H9 (cell line): ENCODE data around the gene ITPKB. TPM values are rescaled to one million over a fixed set of nuclear protein-coding genes. Genes with fewer than 3 reads are reported as not detected.

Experiments
- DNase-seq: peaks from one replicate; pipeline ENCODE4 v3.0.0-alpha.2; 2017
- H2AFZ ChIP-seq: one replicate; pipeline ENCODE4 v1.6.1; 2013; ENCODE audit warnings: mild to moderate bottlenecking, low read length, control low read depth, moderate library complexity
- H2AK5ac ChIP-seq: 2 replicates; pipeline ENCODE4 v1.6.1; 2013; ENCODE audit warnings: low read length, control low read depth, mixed read lengths; ENCODE audit not compliant: insufficient read length
- H2BK120ac ChIP-seq: one replicate; pipeline ENCODE4 v1.6.1; 2013; ENCODE audit warnings: low read depth, mild to moderate bottlenecking, low read length, control low read depth, inconsistent platforms; ENCODE audit not compliant: poor library complexity, severe bottlenecking
- H2BK12ac ChIP-seq: 2 replicates; pipeline ENCODE4 v1.6.1; 2013; ENCODE audit warnings: low read length, control low read depth, mixed read lengths, low read depth; ENCODE audit not compliant: insufficient read length
- H2BK15ac ChIP-seq: 2 replicates; pipeline ENCODE4 v1.6.1; 2013; ENCODE audit warnings: low read depth, low read length, control low read depth
- H2BK20ac ChIP-seq: one replicate; pipeline ENCODE4 v1.6.1; 2013; ENCODE audit warnings: low read depth, mild to moderate bottlenecking, low read length, control low read depth, inconsistent platforms; ENCODE audit not compliant: poor library complexity, severe bottlenecking
- H2BK5ac ChIP-seq: 2 replicates; pipeline ENCODE4 v1.6.1; 2013; ENCODE audit warnings: low read length, control low read depth, mixed read lengths; ENCODE audit not compliant: insufficient read length
- H3K14ac ChIP-seq: 2 replicates; pipeline ENCODE4 v1.6.1; 2013; ENCODE audit warnings: low read length, control low read depth; ENCODE audit not compliant: insufficient read depth
- H3K18ac ChIP-seq: 2 replicates; pipeline ENCODE4 v1.6.1; 2013; ENCODE audit warnings: low read depth, mild to moderate bottlenecking, mixed read lengths, low read length, control low read depth; ENCODE audit not compliant: insufficient read length
- H3K23ac ChIP-seq: 2 replicates; pipeline ENCODE4 v1.6.1; 2013; ENCODE audit warnings: low read length, control low read depth, mixed read lengths, low read depth; ENCODE audit not compliant: insufficient read length
- H3K23me2 ChIP-seq: 2 replicates; pipeline ENCODE4 v1.6.1; 2013; ENCODE audit warnings: low read depth, mild to moderate bottlenecking, mixed read lengths, low read length, control low read depth; ENCODE audit not compliant: insufficient read length, poor library complexity, severe bottlenecking
- H3K27ac ChIP-seq: 2 replicates; pipeline ENCODE4 v1.5.1; 2013; ENCODE audit warnings: low read length, control low read depth, mixed read lengths, low read depth; ENCODE audit not compliant: insufficient read length
- H3K27me3 ChIP-seq: 2 replicates; pipeline ENCODE4 v1.6.1; 2013; ENCODE audit warnings: low read length, control low read depth, inconsistent platforms; ENCODE audit not compliant: insufficient read depth
- H3K4ac ChIP-seq: 2 replicates; pipeline ENCODE4 v1.6.1; 2013; ENCODE audit warnings: low read depth, mild to moderate bottlenecking, control low read depth, inconsistent platforms, low read length, moderate library complexity
- H3K4me1 ChIP-seq: 2 replicates; pipeline ENCODE4 v1.6.1; 2013; ENCODE audit warnings: low read length, control low read depth, inconsistent platforms; ENCODE audit not compliant: insufficient read depth
- H3K4me2 ChIP-seq: 2 replicates; pipeline ENCODE4 v1.6.1; 2013; ENCODE audit warnings: low read length, control low read depth, mixed read lengths; ENCODE audit not compliant: insufficient read length, insufficient read depth
- H3K56ac ChIP-seq: 2 replicates; pipeline ENCODE4 v1.6.1; 2013; ENCODE audit warnings: low read depth, mild to moderate bottlenecking, mixed read lengths, low read length, control low read depth; ENCODE audit not compliant: insufficient read length
- H3K79me1 ChIP-seq: 2 replicates; pipeline ENCODE4 v1.6.1; 2013; ENCODE audit warnings: low read depth, mild to moderate bottlenecking, moderate library complexity, low read length, control low read depth, inconsistent platforms; ENCODE audit not compliant: insufficient read depth, poor library complexity, severe bottlenecking
- H3K79me2 ChIP-seq: 2 replicates; pipeline ENCODE4 v1.6.1; 2013; ENCODE audit warnings: low read length, control low read depth, inconsistent platforms; ENCODE audit not compliant: insufficient read depth
- H3K9ac ChIP-seq: 2 replicates; pipeline ENCODE4 v1.6.1; 2013; ENCODE audit warnings: low read length, control low read depth, mixed read lengths; ENCODE audit not compliant: insufficient read length; ENCODE audit errors: extremely low read depth
- H3K9me3 ChIP-seq: one replicate; pipeline ENCODE4 v1.6.1; 2013; ENCODE audit warnings: low read depth, low read length, inconsistent platforms; ENCODE audit not compliant: control insufficient read depth
- H3T11ph ChIP-seq: one replicate; pipeline ENCODE4 v1.6.1; 2013; ENCODE audit warnings: mild to moderate bottlenecking, low read length, control low read depth, inconsistent platforms
- H4K20me1 ChIP-seq: one replicate; pipeline ENCODE4 v1.6.1; 2013; ENCODE audit not compliant: control insufficient read depth, insufficient read length, insufficient read depth
- H4K5ac ChIP-seq: 2 replicates; pipeline ENCODE4 v1.6.1; 2013; ENCODE audit warnings: low read depth, mild to moderate bottlenecking, mixed read lengths, low read length, control low read depth; ENCODE audit not compliant: insufficient read length
- H4K8ac ChIP-seq: replicated peaks from 2 replicates; pipeline ENCODE4 v1.6.1; 2013; ENCODE audit warnings: low read length, control low read depth, mixed read lengths, low read depth; ENCODE audit not compliant: insufficient read length
- H4K91ac ChIP-seq: 2 replicates; pipeline ENCODE4 v1.6.1; 2013; ENCODE audit warnings: low read depth, mild to moderate bottlenecking, moderate library complexity, mixed read lengths, low read length, control low read depth; ENCODE audit not compliant: insufficient read length
- H3K27ac Mint-ChIP-seq, 3 experiments: 2 replicates in 2 of 3; 3 replicates in 1 of 3; pipeline ENCODE4 v1.8.0; 2020 to 2021; ENCODE audit warnings: mixed read lengths in 3 of 3, mild to moderate bottlenecking in 1 of 3, moderate library complexity in 1 of 3
- H3K27me3 Mint-ChIP-seq: 2 replicates; pipeline ENCODE4 v1.8.0; 2021; ENCODE audit warnings: low read depth, mild to moderate bottlenecking, moderate library complexity, mixed read lengths
- H3K36me3 Mint-ChIP-seq, 3 experiments: 2 replicates in 2 of 3; 3 replicates in 1 of 3; pipeline ENCODE4 v1.8.0; 2020 to 2021; ENCODE audit warnings: low read depth in 3 of 3, mixed read lengths in 3 of 3; ENCODE audit not compliant: insufficient read depth in 1 of 3
- H3K4me1 Mint-ChIP-seq, 2 experiments: 2 replicates each; pipeline ENCODE4 v1.8.0; 2020; ENCODE audit warnings: mixed read lengths in 2 of 2
- H3K4me3 Mint-ChIP-seq, 2 experiments: 2 replicates in 1 of 2; 3 replicates in 1 of 2; pipeline ENCODE4 v1.8.0; 2020 to 2021; ENCODE audit warnings: mild to moderate bottlenecking in 2 of 2, mixed read lengths in 2 of 2, moderate library complexity in 1 of 2
- H3K9me3 Mint-ChIP-seq, 2 experiments: 2 replicates in 1 of 2; 3 replicates in 1 of 2; pipeline ENCODE4 v1.8.0; 2020; ENCODE audit warnings: mild to moderate bottlenecking in 2 of 2, mixed read lengths in 2 of 2, moderate library complexity in 1 of 2
- CTCF ChIP-seq: fragments of 200-600 bp; sonication (generic); conservative IDR thresholded peaks from 3 replicates; pipeline ENCODE4 v1.8.0; 2021; ENCODE audit warnings: antibody characterized with exemption, mild to moderate bottlenecking
- WGBS: extraction: QIAGEN DNeasy Blood & Tissue Kit; methylation state at CpG from one replicate; pipeline ENCODE4 v1.1.7; 2013; ENCODE audit warnings: missing lambda C conversion rate, low lambda C conversion rate, mixed read lengths; ENCODE audit not compliant: insufficient read length; ENCODE audit errors: extremely low coverage; 5-methylcytosine and 5-hydroxymethylcytosine counted together
- total RNA-seq: library from RNA; stranded (reverse); gene quantifications from 2 replicates; pipeline ENCODE4 v1.2.1, GENCODE V29; 2021

ITPKB gene
- total RNA-seq, 1 experiment from 2014 or later: 3.8 TPM

DNA sequence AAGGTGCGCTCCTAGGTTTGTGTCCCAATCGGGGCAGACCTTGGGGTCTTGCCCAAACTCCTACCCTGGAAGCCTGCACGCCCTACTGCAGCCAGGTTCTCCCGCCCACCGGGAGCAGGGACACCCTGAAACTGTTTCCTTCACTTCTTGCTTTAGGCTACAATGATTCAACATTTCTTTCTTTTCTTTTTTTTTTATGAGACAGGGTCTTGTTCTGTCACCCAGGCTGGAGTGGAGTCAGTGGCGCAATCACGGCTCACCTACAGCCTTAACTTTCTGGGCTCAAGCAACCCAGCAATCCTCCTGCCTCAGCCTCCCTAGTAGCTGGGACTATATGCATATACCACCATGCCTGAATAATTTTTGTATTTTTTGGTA is 75.8 kb downstream of the ITPKB start:
- Histone ChIP-seq H2BK120ac (no peak overlapping the region), H3K9ac (no peak overlapping the region), H3K79me1 (no peaks in the 10 kb centered on the region), H2BK12ac (no peak overlapping the region), H4K20me1 (no peaks in the 10 kb centered on the region), H4K91ac (no peak overlapping the region), H3K56ac (no peak overlapping the region), H3K79me2 (no peaks in the 10 kb centered on the region), H3K9me3 (no peaks in the 10 kb centered on the region), H3K18ac (no peak overlapping the region), H4K5ac (no peak overlapping the region), H3K27ac (no peak overlapping the region), H4K8ac (no peak overlapping the region), H3K23ac (no peak overlapping the region), H3K23me2 (no peaks in the 10 kb centered on the region), H3K14ac (no peak overlapping the region), H2AK5ac (no peak overlapping the region), H3K27me3 (no peaks in the 10 kb centered on the region), H2BK20ac (no peak overlapping the region), H3K4me2 (no peak overlapping the region), H3K4ac (no peak overlapping the region), H2AFZ (no peak overlapping the region), H2BK5ac (no peak overlapping the region), H3K4me1 (peaks cover 5% of the 10 kb centered on the region), H3T11ph (no peak overlapping the region), H2BK15ac (no peak overlapping the region)
- no peak for DNase-seq
- no CpG with 5 or more reads among the region's 7 CpGs for WGBS
- H3K27ac Mint-ChIP-seq: no peak overlapping the region
- H3K36me3 Mint-ChIP-seq: no peaks in the 10 kb centered on the region
- no peaks in the 10 kb centered on the region for H3K9me3 Mint-ChIP-seq
- H3K4me3 Mint-ChIP-seq: no peak overlapping the region
- H3K27me3 Mint-ChIP-seq: peaks cover 5% of the 10 kb centered on the region
- no peak for TF ChIP-seq CTCF
- H3K4me1 Mint-ChIP-seq: peaks cover 45 to 55% of the 10 kb centered on the region in 2 experiments
